ENCODE results near the gene BTBD9.
"Not testable (repeated sequence)": the region's sequence is repeated elsewhere in the genome, so short reads cannot be mapped to it uniquely, and the experiment has no call there.

The BTBD9 gene

DNA sequence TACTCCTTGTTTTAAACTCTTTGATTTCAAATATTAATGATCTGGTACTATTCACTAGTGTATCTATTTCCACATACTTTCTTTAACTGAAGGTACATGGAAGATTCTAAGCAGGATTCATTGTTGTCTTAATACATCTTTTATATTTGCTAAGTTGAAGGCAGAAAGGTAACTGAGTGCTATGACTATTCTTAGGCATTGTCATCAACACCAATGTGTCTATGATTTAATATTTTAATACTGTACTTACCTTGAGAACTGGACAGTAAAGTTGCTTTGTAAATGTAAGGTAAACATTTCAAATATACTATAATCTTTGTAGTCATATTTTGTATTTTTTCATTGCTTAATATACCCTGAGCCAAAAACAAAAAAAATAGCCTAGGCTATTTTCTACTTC lies 8.9 kb upstream of the BTBD9 start:
- DNase-seq = no peak

GRCh38 chr6:38646166-38646878 lies 6.6 kb upstream of the BTBD9 start:
- no peak for DNase-seq

DNA sequence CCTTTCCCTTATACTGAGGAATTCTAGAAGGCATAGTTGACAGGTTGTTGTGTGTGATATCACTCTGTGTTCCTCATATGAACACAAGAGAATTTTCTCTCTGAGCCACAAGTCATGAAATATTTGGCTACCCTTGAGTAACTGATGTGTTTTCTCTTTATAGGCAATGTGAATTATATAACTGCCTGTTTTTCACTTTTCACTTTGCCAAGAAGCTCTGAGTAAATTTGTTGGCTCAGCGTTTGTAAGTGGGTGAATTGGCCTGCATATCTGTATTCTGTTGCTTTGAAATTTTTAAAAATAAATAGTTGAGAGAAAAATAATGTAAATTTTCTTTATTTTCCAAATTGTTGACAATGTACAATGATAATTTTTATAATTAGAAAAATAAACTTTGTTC lies 5.2 kb upstream of the BTBD9 start:
- DNase-seq = no peak

DNA sequence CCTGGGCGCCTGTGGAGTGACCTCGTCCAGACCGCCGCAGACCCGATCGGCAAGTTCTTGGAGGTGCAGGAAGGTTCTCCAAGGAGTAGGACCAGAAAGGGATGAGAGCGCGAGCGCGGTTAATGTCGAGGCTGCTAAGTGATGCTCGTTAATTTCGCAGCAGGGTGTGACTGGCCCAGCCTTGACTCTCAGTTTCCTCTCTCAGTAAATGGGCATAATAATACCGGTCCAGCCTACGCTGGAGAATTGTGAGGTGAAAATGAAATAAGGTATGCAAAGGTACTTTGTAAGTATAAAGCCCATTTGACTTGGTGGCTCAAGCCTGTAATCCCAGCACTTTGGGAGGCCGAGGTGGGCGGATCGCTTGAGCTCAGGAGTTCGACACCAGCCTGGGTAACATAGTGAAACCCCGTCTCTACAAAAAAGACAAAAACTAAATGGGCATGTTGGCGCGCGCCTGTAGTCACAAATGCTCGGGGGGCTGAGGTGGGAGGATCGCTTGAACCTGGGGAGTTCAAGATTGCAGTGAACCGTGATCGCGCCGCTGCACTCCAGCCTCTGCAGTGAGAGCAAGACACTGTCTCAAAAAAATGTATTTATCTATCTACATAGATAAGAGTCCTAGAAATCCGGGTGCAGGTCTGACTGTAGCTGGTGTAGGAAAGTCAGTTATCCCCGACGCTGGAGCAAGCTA lies 634 bp upstream of the BTBD9 start:
- DNase-seq = no peak

DNA sequence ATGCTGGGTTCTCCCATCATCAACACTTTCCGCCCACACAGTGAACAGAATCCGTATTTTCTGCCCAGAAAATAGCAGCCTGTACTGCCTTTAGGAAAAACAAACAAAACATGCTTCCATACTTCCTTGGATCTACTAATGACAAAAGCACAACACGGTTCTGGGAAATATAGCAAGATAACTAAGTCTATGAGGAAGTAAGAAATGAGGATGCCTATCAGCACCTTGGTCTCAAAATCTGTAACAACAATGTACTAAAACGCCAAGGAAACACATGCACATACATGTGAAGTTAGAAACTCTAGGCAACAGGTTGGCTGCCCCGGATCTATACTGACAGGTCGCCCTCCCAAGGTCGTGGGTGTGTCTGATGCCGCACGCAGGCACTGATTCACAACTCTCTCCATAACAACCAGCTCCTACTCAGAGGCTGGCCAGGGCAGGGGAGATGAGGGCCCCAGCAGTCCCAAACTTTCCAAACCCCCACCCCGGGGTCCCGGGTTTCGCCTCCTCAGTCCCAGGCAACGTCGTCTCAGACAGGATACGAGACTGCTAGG lies 710 bp downstream of the BTBD9 start:
- peak; percentile 33 for DNase-seq

DNA sequence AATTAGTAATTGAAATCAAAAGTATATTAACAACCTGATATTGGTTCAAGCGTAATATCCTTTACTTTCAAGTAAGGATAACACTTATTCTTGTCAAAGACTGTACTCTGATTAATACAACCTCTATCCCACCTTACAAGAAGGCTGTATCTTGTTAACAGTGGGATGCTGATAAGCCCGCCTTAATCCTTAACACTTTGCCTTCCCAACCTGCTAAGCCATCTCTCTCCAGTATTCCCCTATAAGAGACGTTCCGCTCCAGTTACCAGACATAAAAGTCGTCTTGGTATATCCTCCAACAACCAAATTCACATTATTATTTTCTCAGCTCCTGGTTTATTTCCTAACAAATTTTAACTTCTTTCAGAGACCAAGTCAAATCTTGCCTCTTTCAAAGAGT lies 2.0 kb downstream of the BTBD9 start:
- DNase-seq = no peak

- no peak for DNase-seq
Observed at GRCh38 chr6:38636027-38636426, 3.7 kb downstream of the BTBD9 start.

GRCh38 chr6:38634518-38634917 lies 5.2 kb downstream of the BTBD9 start:
- DNase-seq = no peak

GRCh38 chr6:38632490-38632889 lies 7.2 kb downstream of the BTBD9 start:
- no peak for DNase-seq

DNA sequence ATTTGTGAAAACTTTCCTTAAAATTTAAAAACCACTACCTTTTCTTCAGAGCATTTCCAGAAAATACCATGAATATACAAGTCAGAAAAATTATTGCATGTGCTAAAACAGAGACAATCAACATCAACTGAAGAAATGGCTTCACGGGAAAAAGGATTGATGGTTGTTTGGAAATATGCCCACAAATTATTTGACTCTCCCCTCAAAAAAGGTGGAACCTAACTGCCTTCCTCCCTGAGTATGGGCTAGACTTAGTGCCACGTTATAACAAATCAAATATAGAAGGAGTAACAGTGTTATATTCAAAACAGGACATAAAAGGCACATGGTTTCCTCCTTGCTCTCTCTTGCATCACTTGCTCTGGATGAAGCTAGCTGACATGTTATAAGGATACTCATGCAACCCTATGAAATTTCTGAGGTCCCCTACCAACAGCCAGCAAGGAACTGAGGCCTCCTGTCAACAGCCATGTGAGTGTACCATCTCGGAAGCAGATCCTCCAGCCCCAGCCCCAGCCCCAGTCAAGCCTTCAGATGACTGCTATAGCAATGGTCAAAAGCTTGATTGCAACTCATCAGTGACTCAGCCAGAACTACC lies 8.4 kb downstream of the BTBD9 start:
- DNase-seq = no peak

DNA sequence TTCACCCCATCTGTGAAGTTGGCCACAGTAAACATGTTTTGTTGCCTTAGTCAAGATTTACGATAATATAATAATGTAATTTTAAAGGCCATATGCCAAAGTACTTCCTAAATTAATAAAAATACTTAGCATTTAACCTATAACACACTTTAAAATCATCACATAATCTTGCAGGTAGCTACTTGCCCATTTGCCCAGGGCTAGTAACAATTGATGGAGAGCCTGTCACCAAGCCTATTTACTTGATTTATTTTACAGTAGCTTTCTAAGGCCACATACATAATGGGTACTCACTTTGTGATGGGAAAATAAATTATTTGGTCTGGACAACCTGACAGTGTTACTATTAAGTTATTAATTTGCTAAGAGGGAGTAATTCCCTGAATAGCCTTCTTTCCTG lies 14.5 kb downstream of the BTBD9 start:
- no peak for DNase-seq

- DNase-seq = not testable (repeated sequence)
Observed at GRCh38 chr6:38619342-38619741, 20.4 kb downstream of the BTBD9 start.

GRCh38 chr6:38618301-38618700 lies 21.4 kb downstream of the BTBD9 start:
- DNase-seq = not testable (repeated sequence)

DNA sequence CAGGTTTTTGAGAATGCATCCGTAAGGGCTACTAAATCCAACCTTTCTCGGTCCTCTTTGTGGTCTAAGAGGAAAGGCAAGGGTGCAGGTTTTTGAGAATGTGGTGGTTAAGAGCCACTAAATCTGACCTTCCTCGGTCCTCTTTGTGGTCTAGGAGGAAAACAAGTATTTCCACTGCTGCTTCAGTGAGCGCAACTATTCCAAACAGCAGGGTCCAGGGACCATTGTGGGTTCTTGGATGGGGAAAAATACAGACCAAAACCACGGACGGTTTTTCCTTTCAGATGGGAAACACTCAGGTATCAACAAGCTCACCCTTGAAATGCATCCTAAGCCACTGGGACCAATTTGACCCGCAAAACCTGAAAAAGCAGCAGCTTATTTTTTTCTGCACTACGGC lies 21.9 kb downstream of the BTBD9 start:
- DNase-seq = peak; percentile 37

GRCh38 chr6:38612143-38612965 lies 27.4 kb downstream of the BTBD9 start:
- no peak for DNase-seq

DNA sequence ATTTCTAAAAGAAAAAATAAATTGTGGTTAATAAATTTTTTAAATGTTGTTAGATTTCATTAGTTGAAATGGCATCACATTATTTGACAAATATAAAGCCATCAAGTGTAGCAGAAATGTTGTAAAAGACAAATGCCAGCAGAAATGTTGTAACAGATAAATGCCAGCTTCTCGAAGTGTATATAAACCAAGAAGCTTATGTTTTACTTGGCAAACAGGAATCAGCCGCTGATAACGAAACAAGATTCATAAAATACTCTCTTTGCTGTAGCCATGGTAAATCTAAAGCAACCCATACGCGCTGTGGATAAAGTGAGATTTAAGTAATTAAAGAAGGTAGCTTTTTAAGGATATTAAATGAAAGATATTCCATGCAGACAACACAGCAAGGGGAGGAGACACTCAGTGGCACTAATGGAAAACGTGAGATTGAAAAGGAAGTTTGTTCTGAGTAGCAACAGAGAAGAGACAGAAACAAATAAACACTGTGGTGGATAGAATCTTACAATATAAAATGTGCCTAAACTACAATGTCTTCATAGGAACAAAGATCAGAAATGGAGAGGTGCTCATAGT lies 29.6 kb downstream of the BTBD9 start:
- no peak for DNase-seq

DNA sequence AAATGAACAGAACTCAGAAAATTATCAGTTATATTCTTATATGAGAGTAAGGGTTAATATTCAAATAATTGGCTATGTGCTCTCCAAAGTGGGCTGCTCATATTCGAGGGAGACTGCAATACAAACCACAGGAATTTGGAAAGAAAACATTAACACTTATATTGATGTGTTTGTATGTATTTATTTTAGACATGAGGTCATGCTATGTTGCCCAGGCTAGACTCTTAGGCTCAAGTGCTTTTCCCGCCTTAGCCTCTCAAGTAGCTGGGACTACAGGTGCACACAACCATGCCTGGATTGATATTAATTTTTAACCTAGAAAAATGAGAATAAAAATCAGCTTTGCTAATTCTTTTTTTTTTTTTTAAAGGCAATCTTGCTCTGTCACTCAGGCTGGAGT lies 35.0 kb downstream of the BTBD9 start:
- DNase-seq = peak; percentile 85

- peak; percentile 14 for DNase-seq
Observed at GRCh38 chr6:38603966-38604365, 35.8 kb downstream of the BTBD9 start.

GRCh38 chr6:38603496-38603895 lies 36.2 kb downstream of the BTBD9 start:
- DNase-seq = peak; percentile 33

GRCh38 chr6:38599966-38600550 lies 39.7 kb downstream of the BTBD9 start:
- no peak for DNase-seq

DNA sequence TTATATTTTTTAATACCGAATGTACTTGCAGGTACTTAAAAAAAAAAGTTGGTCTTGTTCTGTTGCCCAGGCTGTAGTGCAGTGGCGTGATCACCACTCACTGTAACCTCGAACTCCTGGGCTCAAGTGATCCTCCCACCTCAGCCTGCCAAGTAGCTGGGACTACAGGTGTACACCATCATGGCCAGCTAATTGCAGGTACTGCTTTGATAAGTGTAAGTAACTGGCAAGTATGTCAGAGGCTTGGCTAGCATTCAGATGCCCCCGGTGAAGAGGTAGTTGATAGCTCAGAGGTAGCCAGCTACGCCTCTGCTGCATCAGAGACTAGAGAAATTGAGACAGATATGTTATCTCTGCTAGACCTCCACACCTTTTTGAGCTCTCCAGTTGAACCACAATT lies 40.5 kb downstream of the BTBD9 start:
- DNase-seq = peak; percentile 37

GRCh38 chr6:38593998-38594665 lies 45.6 kb downstream of the BTBD9 start:
- no peak for DNase-seq
